SK-N-SH (cell line): ENCODE data around the gene MED27.

Experiments
- CTCF ChIP-seq: fragments of 200-600 bp; sonication (generic); IDR thresholded peaks from 2 replicates; pipeline ENCODE4 v1.6.1; 2017; ENCODE audit warnings: antibody characterized with exemption, mild to moderate bottlenecking, moderate library complexity
- EP300 ChIP-seq, 2 experiments: IDR thresholded peaks; 2 replicates each; pipeline versions ENCODE4 v1.4.0 to v1.6.1; 2012; ENCODE audit warnings: borderline replicate concordance in 1 of 2, low read depth in 1 of 2, low read length in 1 of 2
- JUND ChIP-seq: IDR thresholded peaks from 2 replicates; pipeline ENCODE4 v1.4.0; 2012
- REST ChIP-seq: IDR thresholded peaks from 2 replicates; pipeline ENCODE4 v1.6.1; 2012; ENCODE audit warnings: mild to moderate bottlenecking, low read depth, low read length, moderate library complexity
- SIN3A ChIP-seq: IDR thresholded peaks from 2 replicates; pipeline ENCODE4 v1.6.1; 2012; ENCODE audit warnings: low read depth, mild to moderate bottlenecking, low read length, moderate library complexity, borderline replicate concordance
- SMC3 ChIP-seq: IDR thresholded peaks from 2 replicates; pipeline ENCODE4 v1.6.1; 2012; ENCODE audit warnings: low read depth, low read length, improper control_type of control experiment
- TCF12 ChIP-seq: IDR thresholded peaks from 2 replicates; pipeline ENCODE4 v1.4.0; 2012

GRCh38 chr9:131818089-131818488 lies 261.6 kb downstream of the MED27 start:
- TF ChIP-seq TCF12 (no peak), SMC3 (no peak), CTCF (no peak), EP300 (IDR thresholded peaks at IDR 0.05; ENCODE audit: borderline replicate concordance in 1 of 2, low read depth in 1 of 2, low read length in 1 of 2) (no peak), SIN3A (no peak), REST (no peak), JUND (no peak)
